PFSK-1 (cell line): Measurements from ENCODE around the gene CA9.

ENCODE experiments used
- FOXP2 ChIP-seq: optimal IDR thresholded peaks from 2 replicates; pipeline ENCODE3; 2011; ENCODE audit warnings: borderline replicate concordance, control low read depth, inconsistent platforms; ENCODE audit not compliant: insufficient read depth; ENCODE audit errors: extremely low read length, extremely low read depth
- POLR2AphosphoS5 ChIP-seq: IDR thresholded peaks from 2 replicates; pipeline ENCODE4 v1.6.1; 2012; ENCODE audit warnings: low read depth, mild to moderate bottlenecking, control low read depth, low read length, moderate library complexity
- SIN3A ChIP-seq: IDR thresholded peaks from 2 replicates; pipeline ENCODE4 v1.6.1; 2012; ENCODE audit warnings: mild to moderate bottlenecking, low read length, moderate library complexity, borderline replicate concordance; ENCODE audit not compliant: insufficient read depth
- TAF1 ChIP-seq: IDR thresholded peaks from 2 replicates; pipeline ENCODE4 v1.6.1; 2012; ENCODE audit warnings: low read length, control low read depth, borderline replicate concordance; ENCODE audit not compliant: insufficient read depth
- TF ChIP-seq, protein P1 (sequence below), 2 experiments: IDR thresholded peaks; 2 replicates each; pipeline versions ENCODE4 v1.6.1 to v1.8.0; 2011 to 2012; ENCODE audit warnings: low read depth in 2 of 2, low read length in 2 of 2, control low read depth in 1 of 2, inconsistent platforms in 1 of 2, mild to moderate bottlenecking in 1 of 2, moderate library complexity in 1 of 2; ENCODE audit not compliant: insufficient read depth in 1 of 2

The CA9 gene

DNA sequence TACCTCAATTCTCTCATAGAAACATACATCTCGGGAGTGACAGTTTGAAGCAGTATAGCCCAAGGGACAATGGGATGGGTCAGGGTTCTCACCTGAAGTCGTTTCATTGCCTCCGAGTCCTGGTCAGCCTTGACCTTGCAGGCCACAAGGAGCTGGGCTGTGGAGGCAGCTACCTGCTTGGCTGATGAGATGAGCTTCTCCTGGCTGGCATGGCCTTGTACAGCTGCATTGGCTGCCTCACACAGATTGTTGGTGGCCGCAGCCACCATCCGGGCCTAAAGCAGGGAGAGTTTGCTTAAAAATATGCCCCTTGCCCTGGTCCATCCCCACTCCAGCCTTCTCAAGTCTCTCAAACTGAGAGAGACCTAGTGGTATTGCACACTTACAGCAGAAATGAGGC, 24.5 kb downstream of the CA9 start:
- no peak for TF ChIP-seq FOXP2
- TF ChIP-seq, protein P1, sequence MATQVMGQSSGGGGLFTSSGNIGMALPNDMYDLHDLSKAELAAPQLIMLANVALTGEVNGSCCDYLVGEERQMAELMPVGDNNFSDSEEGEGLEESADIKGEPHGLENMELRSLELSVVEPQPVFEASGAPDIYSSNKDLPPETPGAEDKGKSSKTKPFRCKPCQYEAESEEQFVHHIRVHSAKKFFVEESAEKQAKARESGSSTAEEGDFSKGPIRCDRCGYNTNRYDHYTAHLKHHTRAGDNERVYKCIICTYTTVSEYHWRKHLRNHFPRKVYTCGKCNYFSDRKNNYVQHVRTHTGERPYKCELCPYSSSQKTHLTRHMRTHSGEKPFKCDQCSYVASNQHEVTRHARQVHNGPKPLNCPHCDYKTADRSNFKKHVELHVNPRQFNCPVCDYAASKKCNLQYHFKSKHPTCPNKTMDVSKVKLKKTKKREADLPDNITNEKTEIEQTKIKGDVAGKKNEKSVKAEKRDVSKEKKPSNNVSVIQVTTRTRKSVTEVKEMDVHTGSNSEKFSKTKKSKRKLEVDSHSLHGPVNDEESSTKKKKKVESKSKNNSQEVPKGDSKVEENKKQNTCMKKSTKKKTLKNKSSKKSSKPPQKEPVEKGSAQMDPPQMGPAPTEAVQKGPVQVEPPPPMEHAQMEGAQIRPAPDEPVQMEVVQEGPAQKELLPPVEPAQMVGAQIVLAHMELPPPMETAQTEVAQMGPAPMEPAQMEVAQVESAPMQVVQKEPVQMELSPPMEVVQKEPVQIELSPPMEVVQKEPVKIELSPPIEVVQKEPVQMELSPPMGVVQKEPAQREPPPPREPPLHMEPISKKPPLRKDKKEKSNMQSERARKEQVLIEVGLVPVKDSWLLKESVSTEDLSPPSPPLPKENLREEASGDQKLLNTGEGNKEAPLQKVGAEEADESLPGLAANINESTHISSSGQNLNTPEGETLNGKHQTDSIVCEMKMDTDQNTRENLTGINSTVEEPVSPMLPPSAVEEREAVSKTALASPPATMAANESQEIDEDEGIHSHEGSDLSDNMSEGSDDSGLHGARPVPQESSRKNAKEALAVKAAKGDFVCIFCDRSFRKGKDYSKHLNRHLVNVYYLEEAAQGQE (IDR thresholded peaks at IDR 0.05; ENCODE audit: insufficient read depth in 1 of 2, low read depth in 2 of 2, low read length in 2 of 2) = no peak
- TF ChIP-seq POLR2AphosphoS5 = no peak

DNA sequence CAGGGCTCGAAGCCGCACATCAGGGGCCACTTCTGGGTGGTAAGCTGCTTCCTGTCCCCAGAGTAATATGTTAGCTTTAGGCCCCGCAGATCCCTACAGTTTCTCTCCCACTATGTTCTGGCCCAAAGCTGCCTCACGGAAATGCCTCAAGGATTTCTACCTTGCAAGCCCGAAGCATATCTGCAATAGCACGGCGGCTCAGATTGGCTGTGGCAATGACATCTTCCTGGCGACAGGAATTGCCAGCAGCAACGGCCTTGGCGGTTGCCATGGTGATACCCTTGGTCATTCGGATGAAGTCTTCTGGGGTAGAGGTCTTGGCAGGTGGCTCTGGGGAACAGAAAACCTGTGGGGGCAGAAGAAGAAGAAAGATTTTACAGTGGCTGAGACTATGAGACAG, 26.3 kb downstream of the CA9 start:
- TF ChIP-seq FOXP2 = no peak
- TF ChIP-seq, protein P1 (IDR thresholded peaks at IDR 0.05; ENCODE audit: insufficient read depth in 1 of 2, low read depth in 2 of 2, low read length in 2 of 2) = no peak
- no peak for TF ChIP-seq POLR2AphosphoS5
- no peak for TF ChIP-seq TAF1
- no peak for TF ChIP-seq SIN3A

DNA sequence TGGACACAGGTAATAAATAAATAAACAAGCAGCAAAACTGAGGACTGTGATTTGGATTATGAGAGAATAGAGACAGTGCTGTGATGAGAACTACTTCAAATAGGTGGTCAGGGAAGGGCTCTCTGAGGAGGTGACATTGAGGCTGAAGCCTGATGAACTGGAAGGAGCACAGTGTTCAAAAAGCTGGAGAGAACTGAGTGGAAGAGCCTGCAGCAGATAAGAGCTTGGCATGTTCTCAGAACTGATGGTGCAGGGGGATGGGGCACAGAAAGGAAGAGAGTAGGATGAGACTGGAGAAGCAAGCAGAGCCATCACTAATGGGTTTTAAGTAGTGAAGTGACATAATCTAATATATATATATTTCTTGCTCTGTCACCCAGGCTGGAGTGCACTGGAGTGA, 27.2 kb downstream of the CA9 start:
- TF ChIP-seq FOXP2 (no peak), TAF1 (no peak), POLR2AphosphoS5 (no peak), SIN3A (no peak)

DNA sequence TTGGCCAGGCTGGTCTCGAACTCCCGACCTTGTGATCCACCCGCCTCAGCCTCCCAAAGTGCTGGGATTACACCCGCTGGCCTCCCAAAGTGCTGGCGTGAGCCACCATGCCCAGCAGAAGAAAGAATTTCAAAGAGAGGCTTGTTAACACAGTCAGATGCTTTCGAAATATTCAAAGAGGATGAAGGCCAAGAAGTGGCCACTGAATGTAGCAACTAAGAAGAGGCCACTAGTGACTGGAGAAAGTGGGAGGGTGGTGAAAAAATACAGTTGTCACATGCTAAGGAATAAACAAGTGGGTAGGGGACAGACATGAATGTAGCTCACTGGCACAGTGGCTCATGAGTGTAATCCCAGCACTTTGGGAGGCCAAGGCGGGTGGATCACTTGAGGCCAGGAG, 29.0 kb downstream of the CA9 start:
- no peak for TF ChIP-seq TAF1
- TF ChIP-seq, protein P1 (IDR thresholded peaks at IDR 0.05; ENCODE audit: insufficient read depth in 1 of 2, low read depth in 2 of 2, low read length in 2 of 2) = no peak
- TF ChIP-seq POLR2AphosphoS5 = no peak
- no peak for TF ChIP-seq FOXP2
- TF ChIP-seq SIN3A = no peak

DNA sequence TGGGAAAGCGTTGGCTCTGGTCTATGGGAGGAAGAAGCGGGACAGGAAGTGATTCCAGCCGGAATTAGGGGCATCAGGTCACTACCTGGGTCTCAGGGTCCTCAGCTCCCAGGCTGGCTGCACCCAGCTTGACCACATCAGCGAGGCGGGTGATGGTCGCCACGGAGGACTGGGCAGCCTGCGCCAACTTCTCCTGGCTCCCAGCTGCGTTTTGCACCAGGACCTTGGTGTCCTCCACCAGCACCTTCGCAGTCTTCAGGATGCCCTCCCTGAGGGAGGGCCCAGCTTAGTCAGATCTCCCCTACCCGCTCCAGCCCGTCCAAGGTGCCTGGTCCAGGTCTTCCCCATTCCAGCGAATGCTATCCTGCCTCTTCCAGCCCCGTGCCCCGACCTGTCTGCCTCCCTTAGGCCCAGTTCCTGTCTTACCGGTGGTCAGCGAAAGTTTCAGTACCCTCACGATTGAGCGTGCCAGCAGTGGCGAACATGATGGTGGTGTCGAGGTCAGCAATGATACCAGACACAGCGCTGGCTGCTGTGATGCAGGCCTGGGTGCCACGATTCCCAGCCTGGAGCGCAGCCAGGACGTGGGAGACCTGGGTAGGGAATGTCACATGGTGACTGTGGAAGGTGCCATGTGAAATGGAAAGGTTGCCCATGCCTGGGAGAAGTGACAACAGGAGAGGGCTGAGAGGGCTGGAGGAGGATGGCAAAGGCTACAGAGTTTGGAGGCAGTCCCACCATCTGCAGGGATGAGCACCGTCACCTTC, 30.4 kb downstream of the CA9 start:
- TF ChIP-seq, protein P1 (IDR thresholded peaks at IDR 0.05; ENCODE audit: insufficient read depth in 1 of 2, low read depth in 2 of 2, low read length in 2 of 2) = no peak
- no peak for TF ChIP-seq POLR2AphosphoS5
- TF ChIP-seq TAF1 = no peak
- no peak for TF ChIP-seq FOXP2
- TF ChIP-seq SIN3A = no peak
